Spinal cord (tissue), 10 donors: Measurements from ENCODE around the gene SAMD9. TPM values are rescaled to one million over a fixed set of nuclear protein-coding genes. Genes with fewer than 3 reads are reported as not detected.

Source experiments
- DNase-seq, 6 donors: peaks; one replicate each; pipeline versions ENCODE4 v3.0.0 to v3.0.0-alpha.2; 2013 to 2015; ENCODE audit warnings: low spot score in 6 of 6, low read depth in 4 of 6
- H3K27ac ChIP-seq: one replicate; pipeline ENCODE4 v1.5.1; 2013; ENCODE audit warnings: low read depth, low read length, control low read depth
- H3K27me3 ChIP-seq: one replicate; pipeline ENCODE4 v1.6.1; 2013; ENCODE audit warnings: low read length; ENCODE audit not compliant: control insufficient read depth, insufficient read depth
- H3K36me3 ChIP-seq: one replicate; pipeline ENCODE4 v1.6.1; 2013; ENCODE audit warnings: low read length; ENCODE audit not compliant: control insufficient read depth, insufficient read depth
- H3K4me1 ChIP-seq: one replicate; pipeline ENCODE4 v1.6.1; 2013; ENCODE audit warnings: low read length; ENCODE audit not compliant: control insufficient read depth, insufficient read depth
- H3K4me3 ChIP-seq: one replicate; pipeline ENCODE4 v1.5.1; 2013; ENCODE audit warnings: low read depth, low read length, control low read depth
- H3K9me3 ChIP-seq: one replicate; pipeline ENCODE4 v1.6.1; 2013; ENCODE audit warnings: low read length; ENCODE audit not compliant: control insufficient read depth, insufficient read depth
- WGBS: methylation state at CpG from one replicate; pipeline ENCODE4 v1.1.5; 2013; ENCODE audit warnings: missing lambda C conversion rate; ENCODE audit not compliant: insufficient coverage; 5-methylcytosine and 5-hydroxymethylcytosine counted together
- polyA plus RNA-seq, 2 donors: library from polyadenylated mRNA; unstranded; fragments of 120-200 nt; gene quantifications; one replicate each; pipeline ENCODE4 v1.2.1, GENCODE V29; 2013; ENCODE audit not compliant: insufficient read length in 2 of 2
- total RNA-seq, 2 donors: library from RNA; depleted of rRNA in 1 of 2; stranded (reverse); fragments of 120-200 nt in 1 of 2; fragments of >200 nt in 1 of 2; gene quantifications; one replicate each; pipeline versions ENCODE4 v1.2.3 to v1.2.4, GENCODE V29; 2013 to 2014
- donor health status: healthy.

SAMD9 gene
- total and polyA plus RNA-seq, 4 donors = 1.4 to 12.2 (median 5.8) TPM

DNA sequence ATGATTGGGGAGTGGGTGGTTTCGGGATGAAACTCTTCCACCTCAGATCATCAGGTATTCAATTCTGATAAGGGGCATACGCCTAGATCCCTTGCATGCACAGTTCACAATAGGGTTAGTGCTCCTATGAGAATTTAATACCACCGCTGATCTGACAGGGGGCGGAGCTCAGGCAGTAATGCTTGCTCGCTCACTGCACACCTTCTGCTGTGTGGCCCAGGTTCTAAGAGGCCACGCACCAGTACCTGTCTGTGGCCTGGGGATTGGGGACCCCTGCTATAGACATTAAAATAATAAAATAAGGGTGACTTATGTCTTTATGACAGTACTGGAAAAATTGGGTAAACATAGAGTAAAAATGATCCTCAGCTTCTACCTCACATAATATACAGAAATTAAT is 66.1 kb downstream of the SAMD9 start:
- WGBS = 100% methylated on average over 3 of the region's 6 CpGs
- DNase-seq = no peak
- no peaks in the 10 kb centered on the region for H3K4me1 ChIP-seq

More for the DNA sequence above, 66.1 kb downstream of the SAMD9 start:
- no peaks in the 10 kb centered on the region for H3K27me3 ChIP-seq
- H3K27ac ChIP-seq = no peak overlapping the region
- no peaks in the 10 kb centered on the region for H3K9me3 ChIP-seq
- H3K4me3 ChIP-seq = no peak overlapping the region
- H3K36me3 ChIP-seq = no peaks in the 10 kb centered on the region

Other genes starting within 250 kb of the SAMD9 start
- 10 to 100 TPM; 16.6 to 26.1 TPM for gene SAMD9L, start 30.4 kb upstream of the SAMD9 start, total RNA-seq
- 1 to 10 TPM; 6.6 to 8.2 TPM for gene SAMD9L, start 30.4 kb upstream of the SAMD9 start, polyA plus RNA-seq
- under 1 TPM; 0.11 to 0.69 TPM for gene HEPACAM2, start 108.5 kb upstream of the SAMD9 start, total RNA-seq
- gene HEPACAM2, start 108.5 kb upstream of the SAMD9 start, polyA plus RNA-seq = under 1 TPM; 0.14 to 0.33 TPM
- gene VPS50, start 114.4 kb upstream of the SAMD9 start, total RNA-seq = 10 to 100 TPM; 39.5 to 95.4 TPM
- 10 to 100 TPM; 28.7 to 39.2 TPM for gene VPS50, start 114.4 kb upstream of the SAMD9 start, polyA plus RNA-seq